Left colon (tissue), 2 donors: ENCODE measurements around the gene HSD17B3. TPM values are rescaled to one million over a fixed set of nuclear protein-coding genes. Genes with fewer than 3 reads are reported as not detected.
"Not testable (repeated sequence)": the region's sequence is repeated elsewhere in the genome, so short reads cannot be mapped to it uniquely, and the experiment has no call there.

Experiments
- ATAC-seq: fragments of 200-7000 bp; cut with Tn5 transposase; one replicate; pipeline ENCODE4 v1.9.1; 2020; ENCODE audit warnings: mild to moderate bottlenecking, moderate library complexity
- DNase-seq, 2 donors: peaks; one replicate each; pipeline ENCODE4 v3.0.0-alpha.2; 2020
- intact Hi-C, 2 donors: fragments of 100-400 bp; cut with DNase I in 1 of 2; cut with micrococcal nuclease in 1 of 2; formaldehyde crosslinking; loops; one replicate each; pipeline versions ENCODE4 v1.11.2 to v1.14.0; 2022; cut with DNase I, micrococcal nuclease
- total RNA-seq, 2 donors: library from RNA; stranded (reverse); fragmentation: NEBNext Ultra II Directional; extraction: Animal tissue kit (Norgen Biotek cat#: 25700); gene quantifications; one replicate each; pipeline ENCODE4 v1.2.1, GENCODE V29; 2021
- donor health status: DM: no; HTN: no; CAD: no.
- donor health status: DM: yes; HTN: yes; CAD: no.

The HSD17B3 gene
- total RNA-seq, 2 donors from 2014 or later: 0.87 to 1.7 TPM

GRCh38 chr9:96318921-96319565, 17.1 kb upstream of the HSD17B3 start:
- ATAC-seq: no peak
- intact Hi-C loops: loop anchor here in 1 of 2 donors (10.0 kb wide), 1 partner anchor 84 kb away; no protein-coding TSS in a partner anchor
- DNase-seq: no peak

DNA sequence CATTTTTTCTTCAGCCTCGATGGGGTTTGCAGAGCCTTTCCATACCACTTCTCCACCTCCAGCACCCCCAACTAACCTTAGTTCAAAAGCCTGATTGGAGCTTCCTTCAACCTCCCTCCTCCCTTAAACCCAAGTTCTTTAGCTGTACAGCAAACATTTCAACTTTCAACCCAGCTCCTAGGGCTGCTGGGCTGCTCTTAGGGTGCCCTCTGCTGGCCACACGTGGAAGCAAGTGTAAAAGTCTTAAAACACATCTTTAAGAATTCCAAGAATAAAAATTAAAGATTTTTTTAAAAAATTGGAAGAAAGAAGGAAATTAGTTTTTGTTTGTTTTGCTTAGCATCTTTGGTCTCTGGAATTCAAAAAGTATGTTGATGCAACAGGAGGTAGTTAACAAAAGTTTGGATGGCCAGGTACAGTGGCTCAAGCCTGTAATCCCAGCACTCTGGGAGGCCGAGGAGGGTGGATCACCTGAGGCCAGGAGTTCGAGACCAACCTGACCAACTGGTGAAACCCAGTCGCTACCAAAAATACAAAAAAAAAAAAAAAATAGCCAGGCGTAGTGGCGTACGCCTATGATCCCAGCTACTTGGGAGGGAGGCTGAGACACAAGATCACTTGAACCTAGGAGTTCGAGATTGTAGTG, 15.5 kb upstream of the HSD17B3 start:
- intact Hi-C loops: loop anchor here in 1 of 2 donors (10.0 kb wide), 1 partner anchor 83 kb away; no protein-coding TSS in a partner anchor

GRCh38 chr9:96309850-96310249, 7.9 kb upstream of the HSD17B3 start:
- ATAC-seq (no peak), DNase-seq (no peak)
- intact Hi-C loops: loop anchor here in 1 of 2 donors (10.0 kb wide), 1 partner anchor 75 kb away; no protein-coding TSS in a partner anchor

More for the DNA sequence above, 15.5 kb upstream of the HSD17B3 start:
- peak; percentile 70 for ATAC-seq
- DNase-seq: peak in 1 of 2 donors; percentile 52

DNA sequence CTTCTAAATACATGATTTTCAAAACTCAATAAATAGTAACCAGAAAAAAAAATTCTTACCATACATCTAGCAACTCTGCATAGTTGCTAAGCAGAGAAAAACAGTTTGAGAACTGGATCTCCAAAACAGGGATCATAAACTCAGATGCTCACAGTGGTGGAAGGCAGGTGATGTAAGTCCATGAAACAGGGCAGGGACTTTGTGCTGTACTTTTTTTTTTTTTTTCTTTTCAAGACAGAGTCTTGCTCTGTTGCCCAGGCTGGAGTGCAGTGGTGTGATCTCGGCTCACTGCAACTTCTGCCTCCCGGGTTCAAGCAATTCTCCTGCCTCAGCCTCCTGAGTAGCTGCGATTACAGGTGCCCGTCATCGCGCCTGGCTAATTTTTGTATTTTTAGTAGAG, 5.0 kb upstream of the HSD17B3 start:
- DNase-seq, intact Hi-C loops, ATAC-seq: not testable (repeated sequence)

DNA sequence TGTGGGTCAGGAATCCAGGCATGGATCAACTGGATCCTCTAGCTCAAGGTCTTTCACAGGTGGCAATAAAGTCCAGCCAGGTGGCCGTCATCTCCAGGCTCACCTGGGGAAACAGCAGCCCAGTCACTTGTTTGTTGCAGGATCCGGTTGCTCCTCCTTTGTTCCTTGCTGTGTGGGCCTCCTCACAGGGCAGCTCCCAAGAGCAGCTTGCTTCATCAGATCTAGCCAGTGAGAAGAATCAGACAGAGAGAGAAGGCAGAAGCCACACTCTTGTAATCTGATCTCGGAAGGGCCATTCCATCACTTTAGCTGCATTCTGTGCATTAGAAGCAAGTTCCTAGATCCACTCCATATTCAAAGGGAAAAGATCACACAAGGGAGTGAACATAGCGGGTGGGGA, 3.2 kb upstream of the HSD17B3 start:
- no peak for DNase-seq
- intact Hi-C loops: no loop called here
- no peak for ATAC-seq

GRCh38 chr9:96304230-96304629, 2.3 kb upstream of the HSD17B3 start:
- intact Hi-C loops: no loop called here
- no peak for DNase-seq
- no peak for ATAC-seq

DNA sequence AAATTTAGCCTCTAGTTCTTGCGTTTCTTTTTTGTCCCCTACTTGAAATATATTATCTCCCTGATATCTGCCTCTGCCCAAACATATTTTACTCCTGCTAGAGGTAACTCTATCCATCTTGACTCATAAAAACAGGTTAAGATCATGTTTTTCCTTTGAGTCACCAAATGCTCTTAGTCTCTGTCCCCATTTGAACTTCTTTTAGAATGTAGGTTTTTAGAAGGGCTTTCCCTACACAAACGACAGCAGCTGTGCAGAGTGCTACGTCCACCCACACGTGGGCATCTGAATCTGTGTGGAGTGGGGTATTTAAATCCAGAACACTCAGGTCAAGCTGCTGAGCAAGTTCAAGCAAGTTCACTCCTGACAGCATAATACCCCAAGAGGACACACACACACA, 2.2 kb downstream of the HSD17B3 start:
- ATAC-seq (no peak), DNase-seq (no peak)
- intact Hi-C loops: no loop called here

DNA sequence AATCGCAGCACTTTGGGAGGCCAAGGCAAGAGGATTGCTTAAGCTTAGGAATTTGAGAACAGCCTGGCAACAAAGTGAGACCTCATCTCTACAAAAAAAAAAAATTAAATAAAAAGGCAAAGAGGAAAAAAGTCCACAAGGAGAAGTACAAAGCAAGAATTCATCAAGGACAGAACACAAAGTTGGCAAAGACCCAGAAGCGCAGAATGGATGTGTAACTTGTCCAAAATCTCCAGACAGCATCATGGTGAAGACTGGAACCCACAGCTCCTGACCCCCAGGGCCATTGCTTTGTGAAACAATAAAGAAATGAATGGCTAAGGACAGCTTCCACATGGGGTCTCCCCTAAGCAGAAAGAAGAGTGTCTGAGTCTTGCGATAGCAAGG, 7.8 kb downstream of the HSD17B3 start:
- ATAC-seq: no peak
- intact Hi-C loops: no loop called here
- no peak for DNase-seq

GRCh38 chr9:96293498-96294158, 8.3 kb downstream of the HSD17B3 start:
- intact Hi-C loops: no loop called here
- ATAC-seq: no peak
- no peak for DNase-seq

DNA sequence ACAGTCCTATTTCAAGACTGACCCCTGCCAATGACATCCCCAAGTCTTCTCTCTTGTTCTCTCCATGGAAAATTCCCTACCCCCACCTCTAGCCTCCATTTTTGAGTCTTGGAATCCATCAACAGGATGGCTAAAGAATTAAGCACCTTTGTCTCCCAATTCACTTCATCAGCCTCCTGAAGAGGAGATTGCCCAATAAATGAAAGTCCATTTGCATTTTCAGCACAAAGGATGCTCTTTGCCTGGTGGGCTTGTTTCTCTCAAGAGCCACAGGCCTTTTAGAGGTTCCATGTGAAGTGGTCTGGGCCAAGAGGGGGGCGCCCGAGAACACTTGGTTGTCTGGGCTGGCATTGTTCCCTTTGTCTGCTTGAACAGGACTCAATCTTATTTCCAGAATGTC, 12.6 kb downstream of the HSD17B3 start:
- ATAC-seq (no peak), DNase-seq (no peak)
- intact Hi-C loops: no loop called here

DNA sequence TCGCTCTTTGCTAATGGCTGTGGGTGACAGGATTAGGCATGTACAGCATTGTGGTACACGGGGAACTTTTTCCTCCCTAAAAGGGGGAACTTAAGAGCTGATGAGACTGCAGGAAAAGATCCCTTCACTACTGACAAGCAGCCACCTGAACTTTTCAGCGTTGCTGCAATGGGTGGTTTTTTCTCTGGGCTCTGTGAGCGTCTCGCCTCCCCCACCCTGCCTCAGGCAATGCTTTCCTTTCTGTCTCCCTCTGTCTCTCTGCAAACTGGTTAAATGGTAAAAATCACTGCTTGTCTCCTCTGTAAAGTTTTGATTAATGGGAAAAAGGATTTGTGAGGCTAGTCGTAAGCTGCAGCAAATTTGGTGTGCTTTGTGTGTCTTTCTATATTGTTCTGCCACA, 20.3 kb downstream of the HSD17B3 start:
- no peak for ATAC-seq
- DNase-seq: no peak
- intact Hi-C loops: no loop called here

DNA sequence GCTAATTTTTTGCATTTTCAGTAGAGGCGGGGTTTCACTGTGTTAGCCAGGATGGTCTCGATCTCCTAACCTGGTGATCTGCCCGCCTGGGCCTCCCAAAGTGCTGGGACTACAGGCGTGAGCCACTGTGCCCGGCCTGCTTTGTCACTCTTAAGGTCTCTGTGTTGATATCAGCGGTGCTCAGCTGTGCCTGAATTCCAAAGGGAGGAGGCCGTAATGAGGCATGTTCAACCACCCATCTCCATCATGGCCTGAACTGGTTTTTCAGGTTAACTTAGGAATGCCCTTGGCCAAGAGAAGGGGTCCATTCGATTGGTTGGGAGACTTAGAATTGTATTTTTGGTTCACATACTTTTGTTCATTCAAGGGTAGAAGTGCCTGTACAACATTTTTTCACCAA, 22.0 kb downstream of the HSD17B3 start:
- intact Hi-C loops: no loop called here
- no peak for DNase-seq
- ATAC-seq: no peak

DNA sequence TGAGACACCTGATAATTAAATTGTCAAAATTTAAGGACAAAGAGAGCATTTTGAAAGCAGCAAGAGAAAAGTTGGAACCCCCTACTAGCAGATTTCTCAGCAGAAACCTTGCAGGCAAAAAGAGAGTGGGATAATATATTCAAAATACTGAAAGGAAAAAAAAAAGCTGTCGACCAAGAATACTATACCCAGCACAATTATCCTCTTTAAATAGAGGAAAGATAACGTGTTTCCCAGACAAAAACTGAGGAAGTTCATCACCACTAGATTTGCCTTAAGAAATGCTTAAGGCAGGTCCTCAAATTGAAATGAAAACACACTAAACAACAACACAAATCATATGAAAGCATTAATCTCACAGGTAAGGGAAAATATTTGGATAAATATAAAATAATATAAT, 27.0 kb downstream of the HSD17B3 start:
- intact Hi-C loops: no loop called here
- DNase-seq (no peak), ATAC-seq (no peak)

- ATAC-seq (no peak), DNase-seq (no peak)
- intact Hi-C loops: no loop called here
These were observed 31.7 kb downstream of the HSD17B3 start for GRCh38 chr9:96270236-96270744.

DNA sequence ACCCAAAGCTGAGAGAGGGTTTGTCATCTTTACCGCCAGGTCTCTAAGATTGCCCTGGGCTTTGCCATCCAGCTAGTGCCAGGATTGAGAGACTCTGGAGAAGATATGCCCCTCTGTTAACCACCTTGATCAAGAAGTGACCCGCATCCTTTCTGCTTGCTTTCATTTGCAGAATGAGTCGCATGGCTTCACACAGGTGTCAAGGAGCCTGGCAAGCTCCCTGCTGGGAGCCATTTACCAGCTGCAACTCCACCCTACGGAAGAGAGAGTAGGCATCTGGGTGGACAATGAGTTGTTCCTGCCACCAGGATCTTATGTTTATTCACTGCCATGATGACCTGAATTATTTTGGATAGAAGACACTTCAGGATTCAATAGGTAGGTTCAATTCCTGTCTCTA, 43.0 kb downstream of the HSD17B3 start:
- ATAC-seq: no peak
- no peak for DNase-seq
- intact Hi-C loops: no loop called here

DNA sequence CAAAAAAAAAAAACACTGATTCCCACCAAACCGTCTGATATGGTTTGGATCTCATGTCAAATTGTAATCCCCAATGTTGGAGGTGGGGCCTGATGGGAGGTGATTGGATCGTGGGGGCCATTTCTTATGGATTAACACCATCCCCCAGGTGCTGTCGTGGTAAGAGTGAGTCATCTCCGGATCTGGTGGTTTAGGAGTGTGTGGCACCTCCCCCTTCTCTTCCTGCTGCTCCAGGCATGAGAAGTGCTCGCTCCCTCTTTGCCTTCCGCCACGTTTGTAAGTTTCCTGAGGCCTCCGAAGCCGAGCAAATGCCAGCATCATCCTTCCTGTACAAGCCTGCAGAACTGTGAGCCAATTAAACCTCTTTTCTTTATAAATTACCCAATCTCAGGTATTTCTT, 45.2 kb downstream of the HSD17B3 start:
- no peak for ATAC-seq
- DNase-seq: no peak
- intact Hi-C loops: no loop called here

- ATAC-seq: no peak
- DNase-seq: no peak
- intact Hi-C loops: no loop called here
These were observed 46.3 kb downstream of the HSD17B3 start for GRCh38 chr9:96255698-96256097.

- no peak for ATAC-seq
- intact Hi-C loops: no loop called here
- no peak for DNase-seq
These were observed 48.8 kb downstream of the HSD17B3 start for GRCh38 chr9:96253059-96253696.

DNA sequence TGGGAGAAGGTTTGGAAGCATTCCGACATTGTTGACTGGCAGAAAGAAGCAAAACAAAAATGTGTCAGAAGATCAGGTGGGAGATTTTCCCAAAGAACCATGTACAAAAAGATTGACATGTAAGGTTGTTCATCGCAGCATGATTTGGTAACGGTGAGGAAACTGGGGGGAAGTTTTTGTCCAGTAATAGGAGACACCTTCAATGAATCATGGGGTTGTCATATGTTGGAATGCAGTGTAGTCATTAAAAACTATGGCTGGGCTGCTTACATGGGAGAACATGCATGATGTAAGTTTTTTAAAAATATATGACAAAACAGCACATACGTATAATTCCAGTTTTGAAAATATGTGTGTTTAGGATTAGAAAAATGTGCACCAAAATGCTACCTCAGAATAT, 50.5 kb downstream of the HSD17B3 start:
- intact Hi-C loops: no loop called here
- DNase-seq (no peak), ATAC-seq (no peak)

DNA sequence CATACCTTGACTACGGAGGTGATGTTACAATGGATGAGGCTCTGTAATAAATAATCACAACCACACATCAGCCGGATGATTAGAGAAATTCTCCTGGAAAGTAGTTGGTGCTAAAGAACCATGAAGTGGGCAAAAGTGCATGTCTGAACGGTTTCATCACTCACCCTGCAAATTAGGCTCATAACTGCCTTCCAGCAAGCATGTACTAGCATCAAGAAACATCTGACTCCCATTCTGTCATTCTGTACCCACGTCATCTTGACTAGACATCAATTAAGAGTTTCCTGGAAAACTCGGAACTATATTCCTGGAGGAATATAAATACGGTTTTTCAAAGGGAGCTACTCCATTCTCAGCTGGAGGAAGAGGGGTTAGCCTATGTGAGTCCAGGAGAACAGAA, 52.2 kb downstream of the HSD17B3 start:
- ATAC-seq (no peak), DNase-seq (no peak)
- intact Hi-C loops: no loop called here
